Stimulated activated CD4-positive, alpha-beta T cell treated with anti-CD3 and anti-CD28 coated beads, Interleukin-4, amount 100 ng/mL, for 1 hour (primary cell): Measurements from ENCODE around the gene POFUT2.

Source experiments
- DNase-seq: peaks from one replicate; pipeline ENCODE4 v3.0.0-alpha.2; 2020

The POFUT2 gene

DNA sequence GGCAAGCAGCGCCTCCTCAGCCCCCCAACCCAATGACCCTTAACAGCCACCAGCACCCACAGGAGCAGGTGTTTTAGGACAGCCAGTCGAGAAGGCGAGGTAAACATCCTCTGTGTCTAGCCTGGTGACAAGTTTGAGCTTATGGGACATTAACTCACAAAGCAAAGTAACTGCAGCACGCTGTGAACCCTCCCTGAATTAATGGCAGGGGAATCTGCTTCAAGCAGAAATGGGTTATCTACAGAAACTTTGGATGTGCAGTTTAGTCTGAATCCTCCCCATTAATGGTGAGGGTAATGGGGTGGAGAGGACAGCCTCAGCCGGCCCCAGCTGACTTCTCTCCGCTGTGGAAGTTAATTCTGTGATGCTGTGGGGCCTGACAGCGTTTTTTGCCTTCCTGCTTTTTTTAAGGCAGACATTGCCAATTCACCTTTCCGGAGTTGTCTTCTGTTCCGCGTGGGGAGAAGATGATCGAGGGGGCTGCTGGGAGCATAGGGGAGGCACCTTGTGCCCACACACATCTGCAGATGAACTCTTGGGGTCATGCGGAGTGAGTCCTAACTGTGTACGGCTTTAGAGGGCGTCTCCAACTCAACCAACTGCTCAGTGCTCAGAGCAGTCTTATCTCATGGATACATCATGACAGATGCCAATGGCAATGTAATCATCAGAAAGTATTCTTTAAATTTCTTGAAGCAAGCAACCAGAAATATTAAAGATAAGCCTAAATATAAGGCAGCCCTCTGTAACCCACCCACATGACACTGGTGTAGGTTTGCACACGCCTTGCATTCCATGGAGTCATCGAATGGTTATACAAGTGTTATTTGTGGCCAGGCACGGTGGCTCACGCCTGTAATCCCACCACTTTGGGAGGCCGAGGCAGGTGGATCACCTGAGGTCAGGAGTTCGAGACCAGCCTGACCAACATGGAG, 41.0 kb downstream of the POFUT2 start:
- DNase-seq = no peak

- no peak for DNase-seq
These were observed 42.8 kb downstream of the POFUT2 start for GRCh38 chr21:45244799-45245340.

DNA sequence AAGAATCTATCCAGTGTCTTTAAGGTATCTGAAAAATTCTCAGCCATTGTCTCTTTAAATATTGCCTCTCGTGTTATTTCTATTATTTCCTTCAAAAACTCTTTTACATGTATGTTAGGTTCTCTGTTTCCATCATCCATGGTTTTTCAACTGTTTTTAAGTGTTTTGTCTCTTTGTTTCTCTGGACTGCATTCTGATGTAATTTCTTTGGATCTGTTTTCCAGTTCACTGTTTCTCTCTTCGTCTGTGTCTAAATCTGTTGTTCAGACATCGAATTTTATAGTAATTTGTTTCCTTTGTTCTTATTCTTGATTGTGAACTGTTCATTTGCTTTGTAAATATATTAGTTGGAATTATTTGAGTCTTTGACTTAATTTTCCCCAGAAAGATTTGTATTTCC, 44.1 kb downstream of the POFUT2 start:
- DNase-seq = no peak

- no peak for DNase-seq
These were observed 46.3 kb downstream of the POFUT2 start for GRCh38 chr21:45241357-45241756.

DNA sequence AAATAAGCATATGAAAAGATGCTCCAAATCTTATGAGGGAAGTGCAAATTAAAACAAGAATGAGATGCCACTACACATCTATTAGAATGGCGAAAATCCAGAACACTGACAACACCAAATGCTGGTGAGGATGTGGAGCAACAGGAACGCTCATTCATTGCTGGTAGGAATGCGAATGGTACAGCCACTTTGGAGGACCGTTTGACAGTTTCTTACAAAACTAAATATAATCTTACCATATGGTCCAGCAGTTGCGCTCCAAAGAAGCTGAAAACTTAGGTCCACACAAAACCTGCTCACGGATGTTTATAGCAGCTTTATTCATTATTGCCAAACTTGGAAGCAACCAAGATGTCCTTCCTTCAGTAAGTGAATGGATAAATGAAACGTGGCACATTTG, 50.3 kb downstream of the POFUT2 start:
- no peak for DNase-seq

GRCh38 chr21:45236481-45236880, 51.2 kb downstream of the POFUT2 start:
- no peak for DNase-seq

- no peak for DNase-seq
These were observed 52.2 kb downstream of the POFUT2 start for GRCh38 chr21:45235488-45235887.

DNA sequence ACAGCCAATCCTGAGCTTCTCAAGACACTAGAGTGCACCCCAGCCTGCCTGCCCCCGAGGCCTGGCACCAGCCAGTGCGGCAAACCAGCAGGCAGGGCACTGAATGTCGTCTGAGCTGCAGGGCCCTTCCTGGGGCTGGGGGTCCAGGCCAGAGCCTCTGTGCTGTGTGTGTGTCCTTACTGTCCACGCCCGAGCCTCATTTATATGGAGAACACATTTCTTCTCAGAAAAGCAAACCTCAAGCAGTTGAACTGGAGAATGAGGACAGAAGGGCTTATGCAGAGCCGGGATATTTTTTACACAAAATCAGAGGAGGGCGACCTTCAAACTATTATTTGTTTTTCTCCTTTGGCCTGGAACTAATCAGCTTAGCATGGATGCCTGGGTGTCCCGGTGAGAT, 52.7 kb downstream of the POFUT2 start:
- no peak for DNase-seq

- no peak for DNase-seq
These were observed 53.6 kb downstream of the POFUT2 start for GRCh38 chr21:45234127-45234526.

- no peak for DNase-seq
These were observed 56.0 kb downstream of the POFUT2 start for GRCh38 chr21:45231705-45232104.

DNA sequence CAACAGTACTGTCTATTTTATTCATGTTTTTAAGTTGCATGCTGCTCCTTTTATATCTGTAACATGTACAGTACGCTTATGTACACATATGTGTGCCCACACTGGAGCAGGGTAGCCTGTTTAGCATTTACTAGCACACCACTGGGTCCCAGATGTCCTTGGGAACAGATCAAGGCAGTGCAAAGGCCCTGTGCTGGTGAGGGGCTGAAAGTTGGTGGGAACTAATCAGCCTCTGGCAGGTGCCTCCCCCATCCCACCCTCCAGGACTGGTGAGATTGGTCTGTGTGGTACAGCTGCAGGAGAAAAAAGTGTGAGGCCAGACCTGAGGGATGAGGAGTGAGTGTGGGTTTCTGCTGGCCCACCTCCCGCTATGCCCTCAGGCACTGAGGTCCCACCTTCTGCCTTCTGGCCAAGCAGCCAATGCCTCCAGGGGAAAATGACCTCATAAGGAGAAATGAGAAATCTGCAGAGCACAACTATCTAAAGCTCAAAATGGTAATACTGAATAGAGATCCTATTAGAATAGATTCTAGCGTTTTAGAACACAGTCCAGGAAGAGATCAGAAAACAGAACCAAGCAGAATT, 58.9 kb downstream of the POFUT2 start:
- no peak for DNase-seq

GRCh38 chr21:45228171-45228641, 59.5 kb downstream of the POFUT2 start:
- DNase-seq = peak; percentile 58

- no peak for DNase-seq
These were observed 60.0 kb downstream of the POFUT2 start for GRCh38 chr21:45227735-45228134.

DNA sequence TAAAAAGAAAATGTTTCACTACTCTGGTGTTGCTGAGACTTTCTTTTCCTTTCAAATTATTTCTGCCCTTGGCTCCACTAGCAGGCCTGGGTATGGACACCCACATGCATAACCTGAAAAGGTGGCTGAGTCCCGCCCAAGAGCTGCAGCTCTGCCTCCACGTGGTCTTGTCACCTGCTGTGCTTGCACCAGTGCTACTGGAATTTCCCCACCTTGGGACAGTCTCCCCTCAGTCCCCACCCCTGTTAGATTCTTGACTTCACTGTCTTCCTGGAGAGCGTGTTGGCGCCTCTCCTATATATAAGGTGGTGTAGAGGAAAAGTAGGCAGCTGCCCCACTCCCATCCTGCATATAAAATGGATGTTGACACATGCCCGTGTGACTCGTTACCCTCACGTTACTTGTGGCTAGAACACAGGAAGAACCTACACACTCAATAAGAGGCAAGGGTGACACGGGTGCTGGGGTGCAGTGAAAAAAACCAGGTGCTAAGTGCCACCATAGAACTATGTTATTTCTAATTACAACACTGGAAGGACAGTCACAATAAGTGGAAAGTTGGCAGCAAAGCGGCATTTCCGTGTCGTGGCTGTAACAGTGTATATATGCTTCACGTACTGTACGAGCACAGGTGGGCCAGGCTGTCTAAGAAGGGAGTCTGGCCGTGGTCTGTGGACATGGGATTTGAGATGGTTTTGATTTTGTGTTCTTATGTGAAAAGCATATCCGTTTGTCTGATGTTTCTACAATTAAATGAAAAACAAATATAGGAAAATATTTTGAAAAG, 61.0 kb downstream of the POFUT2 start:
- no peak for DNase-seq

DNA sequence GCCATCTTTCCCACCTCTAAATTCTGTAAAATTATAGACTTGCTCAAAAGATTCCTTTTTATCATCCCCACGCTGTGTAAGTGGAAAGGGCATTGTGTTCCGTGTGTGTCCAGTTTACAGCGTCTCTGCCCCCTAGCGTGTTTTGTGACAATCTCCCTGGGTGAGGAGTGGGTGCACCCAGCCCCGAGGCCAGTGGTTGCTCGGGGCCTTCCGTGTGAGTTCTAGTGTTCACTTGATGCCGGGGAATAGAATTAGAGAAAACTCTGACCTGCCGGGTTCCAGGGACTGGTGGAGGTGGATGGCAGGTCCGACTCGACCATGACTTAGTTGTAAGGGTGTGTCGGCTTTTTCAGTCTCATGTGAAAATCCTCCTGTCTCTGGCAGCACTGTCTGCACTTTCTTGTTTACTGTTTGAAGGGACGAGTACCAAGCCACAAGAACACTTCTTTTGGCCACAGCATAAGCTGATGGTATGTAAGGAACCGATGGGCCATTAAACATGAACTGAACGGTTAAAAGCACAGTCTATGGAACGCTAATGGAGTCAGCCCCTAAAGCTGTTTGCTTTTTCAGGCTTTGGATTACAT, 61.9 kb downstream of the POFUT2 start:
- no peak for DNase-seq

GRCh38 chr21:45225041-45225740, 62.5 kb downstream of the POFUT2 start:
- no peak for DNase-seq

DNA sequence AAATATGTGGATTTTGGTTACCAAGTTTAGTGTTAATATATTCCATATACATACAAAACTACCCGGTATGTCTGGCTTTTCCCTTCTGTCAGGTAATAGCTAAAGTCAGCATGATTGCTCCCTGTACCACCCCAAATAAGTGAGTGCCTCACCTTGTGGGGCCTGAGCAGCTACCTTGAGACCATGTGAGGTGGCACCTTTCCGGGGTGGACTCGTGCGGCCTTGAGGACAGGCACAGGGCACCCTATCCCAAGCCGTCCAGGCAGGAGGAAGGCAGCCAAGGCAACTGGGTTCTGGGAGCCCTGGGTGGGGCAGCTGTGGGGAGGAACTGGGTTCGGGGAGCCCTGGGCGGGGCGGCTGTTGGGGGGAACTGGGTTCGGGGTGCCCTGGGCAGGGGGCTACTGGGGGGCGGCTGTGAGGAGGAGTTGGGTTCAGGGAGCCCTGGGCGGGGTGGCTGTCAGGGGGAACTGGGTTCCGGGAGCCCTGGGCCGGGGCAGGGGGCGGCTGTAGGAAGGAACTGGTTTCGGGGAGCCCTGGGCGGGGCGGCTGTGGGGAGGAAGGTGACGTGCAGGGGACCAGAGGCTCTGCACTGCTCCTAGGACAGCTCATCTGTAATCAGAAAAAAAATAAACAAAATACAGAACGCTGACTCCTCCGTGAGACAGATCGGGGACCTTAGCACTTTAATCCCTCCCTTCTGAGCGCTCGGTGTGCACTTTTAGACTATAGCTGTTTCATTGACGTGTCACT, 63.3 kb downstream of the POFUT2 start:
- peak; percentile 33 for DNase-seq

DNA sequence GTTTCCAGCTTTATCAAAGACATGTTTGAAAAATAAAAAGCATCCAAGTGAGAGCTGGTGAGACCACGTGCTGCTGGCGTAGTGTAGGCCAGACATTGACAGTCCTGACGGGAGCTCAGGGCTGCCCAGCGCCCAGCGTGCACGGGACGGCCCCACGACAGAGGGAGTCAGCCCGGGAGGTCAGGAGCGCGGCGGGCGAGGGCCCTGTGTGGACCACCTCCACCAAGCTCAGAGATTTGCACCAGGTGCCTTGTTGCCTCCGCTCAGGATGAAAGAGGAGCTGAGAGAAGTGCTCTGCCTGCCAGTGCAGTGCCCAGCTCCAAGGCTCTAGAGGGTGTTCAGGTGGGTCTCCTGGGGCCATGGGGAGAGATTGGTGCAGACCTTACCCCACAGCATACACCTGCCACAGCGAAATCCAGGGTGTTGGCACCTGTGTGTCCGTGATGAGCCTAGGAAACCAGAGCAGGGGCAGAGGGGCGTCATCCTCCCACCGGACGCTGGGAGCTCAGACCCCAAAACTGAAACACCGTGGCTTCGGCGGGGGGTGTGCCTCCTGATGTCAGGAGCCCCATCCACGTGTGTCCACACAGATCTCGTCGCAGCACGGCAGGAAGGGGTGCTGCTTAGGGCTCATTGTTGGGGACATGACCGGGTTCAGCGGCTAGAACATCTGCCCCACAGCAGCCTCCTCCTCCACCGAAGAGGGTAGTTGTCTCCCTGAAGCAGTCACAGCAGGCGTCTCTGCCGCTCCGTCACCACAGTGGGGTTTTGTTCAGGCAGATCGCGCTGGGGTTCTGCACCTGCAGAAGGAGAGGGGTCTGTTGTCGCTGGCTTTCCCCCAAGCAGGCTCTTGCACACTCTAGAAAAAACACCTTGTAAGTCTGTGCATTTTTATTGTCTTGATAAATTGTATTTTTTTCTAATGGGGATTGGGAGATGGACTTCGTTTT, 64.2 kb downstream of the POFUT2 start:
- DNase-seq = no peak

GRCh38 chr21:45222001-45222400, 65.7 kb downstream of the POFUT2 start:
- no peak for DNase-seq
